Measurements from ENCODE around the gene RAB31.

- TF ChIP-seq POLR2A (IDR thresholded peaks at IDR 0.05) (no peak), EP300 (IDR thresholded peaks at IDR 0.05) (no peak)
- TF ChIP-seq, protein P1, sequence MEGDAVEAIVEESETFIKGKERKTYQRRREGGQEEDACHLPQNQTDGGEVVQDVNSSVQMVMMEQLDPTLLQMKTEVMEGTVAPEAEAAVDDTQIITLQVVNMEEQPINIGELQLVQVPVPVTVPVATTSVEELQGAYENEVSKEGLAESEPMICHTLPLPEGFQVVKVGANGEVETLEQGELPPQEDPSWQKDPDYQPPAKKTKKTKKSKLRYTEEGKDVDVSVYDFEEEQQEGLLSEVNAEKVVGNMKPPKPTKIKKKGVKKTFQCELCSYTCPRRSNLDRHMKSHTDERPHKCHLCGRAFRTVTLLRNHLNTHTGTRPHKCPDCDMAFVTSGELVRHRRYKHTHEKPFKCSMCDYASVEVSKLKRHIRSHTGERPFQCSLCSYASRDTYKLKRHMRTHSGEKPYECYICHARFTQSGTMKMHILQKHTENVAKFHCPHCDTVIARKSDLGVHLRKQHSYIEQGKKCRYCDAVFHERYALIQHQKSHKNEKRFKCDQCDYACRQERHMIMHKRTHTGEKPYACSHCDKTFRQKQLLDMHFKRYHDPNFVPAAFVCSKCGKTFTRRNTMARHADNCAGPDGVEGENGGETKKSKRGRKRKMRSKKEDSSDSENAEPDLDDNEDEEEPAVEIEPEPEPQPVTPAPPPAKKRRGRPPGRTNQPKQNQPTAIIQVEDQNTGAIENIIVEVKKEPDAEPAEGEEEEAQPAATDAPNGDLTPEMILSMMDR (IDR thresholded peaks at IDR 0.05) = no peak
Measured at GRCh38 chr18:9863282-9863681, 155.2 kb downstream of the RAB31 start.

All from tibial nerve (tissue), 4 donors.